Large intestine (tissue), 3 donors: ENCODE results near the gene THSD4. TPM values are rescaled to one million over a fixed set of nuclear protein-coding genes. Genes with fewer than 3 reads are reported as not detected.

Experiments
- DNase-seq, 2 donors: peaks; one replicate each; pipeline versions ENCODE4 v3.0.0 to v3.0.0-alpha.2; 2013
- H3K27ac ChIP-seq: one replicate; pipeline ENCODE4 v1.5.1; 2013; ENCODE audit warnings: low read length
- H3K27me3 ChIP-seq: 2 replicates; pipeline ENCODE4 v1.6.1; 2013; ENCODE audit warnings: low read length; ENCODE audit not compliant: control insufficient read depth, insufficient read depth
- H3K36me3 ChIP-seq: 2 replicates; pipeline ENCODE4 v1.6.1; 2013; ENCODE audit warnings: low read length; ENCODE audit not compliant: control insufficient read depth, insufficient read depth
- H3K4me1 ChIP-seq: one replicate; pipeline ENCODE4 v1.6.1; 2013; ENCODE audit warnings: low read length; ENCODE audit not compliant: control insufficient read depth, insufficient read depth
- H3K4me3 ChIP-seq: one replicate; pipeline ENCODE4 v1.5.1; 2013; ENCODE audit warnings: low read length
- H3K9me3 ChIP-seq: one replicate; pipeline ENCODE4 v1.6.1; 2013; ENCODE audit warnings: mild to moderate bottlenecking, low read depth, low read length, moderate library complexity; ENCODE audit not compliant: control insufficient read depth
- WGBS: methylation state at CpG from one replicate; pipeline ENCODE4 v1.1.5; 2013; ENCODE audit warnings: low lambda C conversion rate; ENCODE audit not compliant: insufficient coverage; 5-methylcytosine and 5-hydroxymethylcytosine counted together
- polyA plus RNA-seq: library from polyadenylated mRNA; unstranded; fragments of 120-200 nt; gene quantifications from one replicate; pipeline ENCODE4 v1.2.1, GENCODE V29; 2013

The THSD4 gene
- polyA plus RNA-seq, 1 donor: 17.5 TPM

- H3K36me3 ChIP-seq: no peaks in the 10 kb centered on the region
- H3K4me3 ChIP-seq: no peak overlapping the region
- H3K27ac ChIP-seq: no peak overlapping the region
- no peaks in the 10 kb centered on the region for H3K9me3 ChIP-seq
- H3K4me1 ChIP-seq: peaks cover 4% of the 10 kb centered on the region
- no peak for DNase-seq
- H3K27me3 ChIP-seq: no peaks in the 10 kb centered on the region
- WGBS: no CpG with 5 or more reads among the region's 16 CpGs
These were observed 697.9 kb downstream of the THSD4 start for GRCh38 chr15:71812966-71813722.

- Histone ChIP-seq H3K9me3 (no peaks in the 10 kb centered on the region), H3K36me3 (no peaks in the 10 kb centered on the region), H3K4me1 (peaks cover 4% of the 10 kb centered on the region), H3K27ac (no peak overlapping the region), H3K27me3 (no peaks in the 10 kb centered on the region), H3K4me3 (no peak overlapping the region)
- no peak for DNase-seq
- no CpG with 5 or more reads among the region's 9 CpGs for WGBS
These were observed 698.6 kb downstream of the THSD4 start for GRCh38 chr15:71813723-71814470.

GRCh38 chr15:71815301-71815700 lies 700.0 kb downstream of the THSD4 start:
- DNase-seq: no peak
- no peak overlapping the region for H3K27ac ChIP-seq
- peaks cover 2% of the 10 kb centered on the region for H3K4me1 ChIP-seq
- H3K27me3 ChIP-seq: no peaks in the 10 kb centered on the region
- no peaks in the 10 kb centered on the region for H3K36me3 ChIP-seq
- H3K4me3 ChIP-seq: no peak overlapping the region
- 100% methylated on average over 1 of the region's 3 CpGs for WGBS
- H3K9me3 ChIP-seq: peaks cover 2% of the 10 kb centered on the region

GRCh38 chr15:71817351-71817750 lies 702.1 kb downstream of the THSD4 start:
- peaks cover 9% of the 10 kb centered on the region for H3K36me3 ChIP-seq
- no peak for DNase-seq
- H3K4me1 ChIP-seq: no peaks in the 10 kb centered on the region
- no peaks in the 10 kb centered on the region for H3K27me3 ChIP-seq
- H3K4me3 ChIP-seq: no peak overlapping the region
- peaks cover 5% of the 10 kb centered on the region for H3K9me3 ChIP-seq
- no peak overlapping the region for H3K27ac ChIP-seq
- no CpG with 5 or more reads among the region's 13 CpGs for WGBS

- Histone ChIP-seq H3K4me3 (no peak overlapping the region), H3K36me3 (peaks cover 16% of the 10 kb centered on the region), H3K27me3 (no peaks in the 10 kb centered on the region), H3K27ac (no peak overlapping the region), H3K4me1 (no peaks in the 10 kb centered on the region), H3K9me3 (peaks cover 5% of the 10 kb centered on the region)
- no peak for DNase-seq
- no CpG with 5 or more reads among the region's 1 CpG for WGBS
These were observed 704.9 kb downstream of the THSD4 start for GRCh38 chr15:71820127-71820526.

- Histone ChIP-seq H3K9me3 (peaks cover 5% of the 10 kb centered on the region), H3K27ac (no peak overlapping the region), H3K4me1 (no peaks in the 10 kb centered on the region), H3K36me3 (peaks cover 23% of the 10 kb centered on the region), H3K27me3 (no peaks in the 10 kb centered on the region), H3K4me3 (no peak overlapping the region)
- no peak for DNase-seq
- no CpG with 5 or more reads among the region's 5 CpGs for WGBS
These were observed 706.4 kb downstream of the THSD4 start for GRCh38 chr15:71821547-71822129.

GRCh38 chr15:71822890-71823630 lies 707.8 kb downstream of the THSD4 start:
- Histone ChIP-seq H3K27ac (no peak overlapping the region), H3K4me3 (no peak overlapping the region), H3K27me3 (no peaks in the 10 kb centered on the region), H3K36me3 (peaks cover 36% of the 10 kb centered on the region), H3K9me3 (peaks cover 5% of the 10 kb centered on the region), H3K4me1 (no peaks in the 10 kb centered on the region)
- no peak for DNase-seq
- 100% methylated on average over 1 of the region's 3 CpGs for WGBS

GRCh38 chr15:71823801-71824200 lies 708.5 kb downstream of the THSD4 start:
- no peak overlapping the region for H3K27ac ChIP-seq
- H3K9me3 ChIP-seq: peaks cover 5% of the 10 kb centered on the region
- H3K4me3 ChIP-seq: no peak overlapping the region
- H3K4me1 ChIP-seq: no peaks in the 10 kb centered on the region
- no peaks in the 10 kb centered on the region for H3K27me3 ChIP-seq
- no CpG with 5 or more reads among the region's 3 CpGs for WGBS
- peaks cover 36% of the 10 kb centered on the region for H3K36me3 ChIP-seq
- no peak for DNase-seq

GRCh38 chr15:71825021-71825730 lies 709.9 kb downstream of the THSD4 start:
- no peak for DNase-seq
- Histone ChIP-seq H3K27me3 (no peaks in the 10 kb centered on the region), H3K9me3 (peaks cover 5% of the 10 kb centered on the region), H3K4me3 (no peak overlapping the region), H3K27ac (no peak overlapping the region), H3K36me3 (peaks cover 49% of the 10 kb centered on the region), H3K4me1 (no peaks in the 10 kb centered on the region)
- 100% methylated on average over 3 of the region's 4 CpGs for WGBS
